ENCODE data around the gene LY6G5B.

DNA sequence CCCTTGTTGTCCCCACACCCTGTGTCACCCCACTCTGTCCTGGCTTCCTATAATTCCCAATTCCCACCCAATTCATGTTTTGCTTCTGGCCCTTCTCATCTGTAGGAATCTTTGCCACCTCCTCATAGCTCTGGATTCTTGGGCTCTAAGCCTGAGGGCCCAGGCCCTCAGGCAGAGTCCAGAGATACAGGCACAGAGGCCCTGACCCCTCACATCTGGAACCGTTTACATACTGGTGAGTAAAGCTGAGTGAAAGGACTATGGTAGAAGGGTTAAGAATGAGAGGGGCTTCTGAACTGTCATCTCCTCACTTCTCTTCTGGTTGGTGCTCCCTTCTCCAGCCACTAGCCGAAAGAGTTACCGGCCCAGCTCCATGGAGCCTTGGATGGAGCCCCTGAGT is 35.6 kb upstream of the LY6G5B start:
- TF ChIP-seq CTCF (IDR thresholded peaks at IDR 0.05; ENCODE audit: low read length) (no peak), EZH2 (IDR thresholded peaks at IDR 0.05; ENCODE audit: borderline replicate concordance, low read length) (no peak)

Measured in OCI-LY1 (cell line).